DMS79 treated with DMSO at 0.1 percent for 48 hours (cell line): ENCODE data around the gene EXOC6B.
"Not testable (repeated sequence)": the region's sequence is repeated elsewhere in the genome, so short reads cannot be mapped to it uniquely, and the experiment has no call there.

Experiments
- DNase-seq: peaks from one replicate; lab custom pipeline; 2025; lab: John Stamatoyannopoulos, UW

EXOC6B gene

DNA sequence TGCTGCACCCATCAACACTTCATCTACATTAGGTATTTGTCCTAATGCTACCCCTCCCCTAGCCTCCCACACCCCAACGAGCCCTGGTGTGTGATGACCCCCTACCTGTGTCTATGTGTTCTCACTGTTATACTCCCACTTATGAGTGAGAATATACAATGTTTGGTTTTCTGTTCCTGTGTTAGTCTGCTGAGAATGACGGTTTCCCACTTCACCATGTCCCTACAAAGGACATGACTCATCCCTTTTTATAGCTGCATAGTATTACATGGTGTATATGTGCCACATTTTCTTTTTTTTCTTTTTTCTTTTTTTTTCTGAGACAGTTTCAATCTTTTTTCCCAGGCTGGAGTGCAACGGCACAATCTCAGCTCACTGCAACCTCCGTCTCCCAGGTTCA lies 394.1 kb downstream of the EXOC6B start:
- DNase-seq: no peak

DNA sequence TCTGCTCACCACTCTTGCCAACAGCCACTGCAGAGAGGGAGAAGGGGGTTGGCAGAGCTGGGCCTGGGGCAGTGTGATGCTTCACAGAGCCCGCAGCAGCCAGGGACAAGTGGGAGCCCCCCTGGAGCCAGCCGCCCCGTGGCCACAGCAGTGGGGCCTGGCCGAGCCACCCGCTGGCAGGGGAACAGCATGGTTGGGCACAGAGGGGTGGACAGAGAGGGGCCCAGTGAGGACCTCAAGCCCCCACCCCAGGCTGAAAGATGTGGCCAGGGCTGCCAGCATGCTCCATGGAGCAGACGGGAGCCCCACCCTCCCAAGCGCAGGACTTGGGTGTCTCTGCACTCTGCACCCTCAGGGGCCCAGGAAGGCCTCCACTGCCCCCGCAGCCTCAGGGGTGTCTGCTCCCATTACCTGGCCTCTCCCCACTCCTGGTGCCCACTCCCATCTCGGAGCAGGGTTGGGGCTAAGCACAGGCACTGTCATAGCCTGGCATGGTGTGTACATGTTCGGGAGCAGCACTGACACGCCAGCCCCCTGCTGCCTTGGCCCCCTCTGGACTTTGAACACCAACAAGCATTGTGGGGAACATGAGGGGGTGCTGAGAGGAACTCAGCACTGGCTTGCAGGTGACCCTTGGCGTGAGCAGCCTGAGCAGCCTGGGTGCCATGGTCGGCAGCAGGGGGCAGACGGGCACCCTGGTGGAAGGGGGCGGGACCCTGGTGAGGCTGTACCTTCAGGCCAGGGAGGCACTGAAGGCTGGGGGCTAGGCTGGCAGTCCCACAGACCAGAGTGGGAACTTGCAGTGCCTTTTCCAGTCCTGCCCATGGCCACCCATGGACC lies 398.6 kb downstream of the EXOC6B start:
- no peak for DNase-seq

DNA sequence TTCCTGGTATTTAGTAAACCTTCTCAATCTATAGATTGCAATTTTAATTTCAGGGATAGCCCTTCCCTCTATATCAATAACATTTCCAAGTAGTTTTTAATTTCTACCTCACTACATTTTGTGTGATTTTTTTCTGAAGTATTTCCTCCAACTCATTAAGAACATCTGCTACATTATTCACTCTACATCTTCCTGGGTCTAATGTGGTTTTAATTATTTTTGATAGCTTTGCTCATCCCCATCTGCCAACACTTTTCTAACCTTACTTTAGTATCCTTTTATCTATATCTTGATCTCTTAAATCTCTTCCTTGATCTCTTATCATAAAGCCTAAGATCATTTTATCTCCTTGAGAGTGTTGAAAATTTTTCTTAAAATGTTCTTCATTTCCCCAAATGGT lies 399.8 kb downstream of the EXOC6B start:
- no peak for DNase-seq

DNA sequence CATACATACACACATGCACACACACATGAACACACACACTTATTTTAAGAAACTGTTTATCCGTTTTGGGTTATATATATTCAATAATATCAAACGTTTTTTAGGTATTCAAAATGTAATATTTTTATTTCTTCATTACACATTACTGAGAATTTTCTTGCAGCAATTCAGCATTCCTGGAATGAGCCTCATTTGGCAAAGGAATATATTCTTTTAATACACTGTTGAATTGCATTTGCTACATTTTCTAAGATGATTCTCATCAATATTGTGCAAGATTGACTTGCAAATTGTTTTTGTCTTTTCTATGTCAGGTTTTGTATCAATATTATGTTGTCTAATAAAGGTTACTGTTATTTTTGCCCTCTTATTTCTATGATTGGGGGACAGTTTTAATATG lies 402.1 kb downstream of the EXOC6B start:
- no peak for DNase-seq

DNA sequence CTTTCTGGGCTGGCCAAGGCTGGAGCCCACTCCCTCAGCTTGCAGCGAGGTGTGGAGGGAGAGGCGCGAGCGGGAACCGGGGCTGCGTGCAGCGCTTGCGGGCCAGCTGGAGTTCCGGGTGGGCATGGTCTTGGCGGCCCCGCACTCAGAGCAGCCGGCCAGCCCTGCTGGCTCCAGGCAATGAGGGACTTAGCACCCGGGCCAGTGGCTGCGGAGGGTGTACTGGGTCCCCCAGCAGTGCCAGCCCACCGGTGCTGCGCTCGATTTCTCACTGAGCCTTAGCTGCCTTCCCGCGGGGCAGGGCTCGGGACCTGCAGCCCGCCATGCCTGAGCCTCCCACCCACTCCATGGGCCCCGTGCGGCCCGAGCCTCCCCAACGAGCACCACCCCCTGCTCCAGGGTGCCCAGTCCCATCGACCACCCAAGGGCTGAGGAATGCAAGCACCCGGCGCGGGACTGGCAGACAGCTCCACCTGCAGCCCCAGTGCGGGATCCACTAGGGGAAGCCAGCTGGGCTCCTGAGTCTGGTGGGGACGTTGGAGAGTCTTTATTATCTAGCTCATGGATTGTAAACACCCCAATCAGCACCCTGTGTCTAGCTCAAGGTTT lies 404.0 kb downstream of the EXOC6B start:
- DNase-seq: not testable (repeated sequence)

DNA sequence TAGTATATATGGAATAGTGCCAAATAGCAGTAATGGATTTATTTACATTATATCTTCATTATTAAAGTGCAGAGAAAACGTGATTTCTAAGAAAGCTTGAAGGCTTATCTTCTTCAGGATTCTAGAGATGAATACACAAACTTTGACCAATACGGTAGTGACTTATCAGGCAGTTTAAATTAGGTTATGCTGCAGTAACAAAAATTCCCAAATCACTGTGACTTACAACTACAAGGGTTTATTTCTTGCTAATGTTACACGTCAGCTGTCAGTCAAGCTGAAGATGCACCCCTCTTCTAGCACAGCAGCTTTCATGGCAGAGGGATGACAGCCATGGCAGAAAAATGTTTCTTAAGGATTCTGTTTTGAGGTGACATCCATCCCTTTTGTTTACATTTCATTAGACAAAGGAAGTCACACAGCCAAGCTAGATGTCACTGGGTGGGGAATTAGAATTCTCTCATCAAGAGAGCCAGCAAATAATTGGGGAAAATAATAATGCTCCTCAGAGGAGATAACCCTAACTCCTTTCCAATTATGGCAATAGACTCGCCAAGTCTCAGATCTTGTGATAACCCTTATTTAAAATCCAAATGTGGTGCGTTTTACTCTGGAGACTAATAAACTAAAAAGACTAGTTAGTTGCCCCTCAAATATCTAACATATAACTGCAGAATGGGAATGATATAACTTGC lies 409.9 kb downstream of the EXOC6B start:
- no peak for DNase-seq

DNA sequence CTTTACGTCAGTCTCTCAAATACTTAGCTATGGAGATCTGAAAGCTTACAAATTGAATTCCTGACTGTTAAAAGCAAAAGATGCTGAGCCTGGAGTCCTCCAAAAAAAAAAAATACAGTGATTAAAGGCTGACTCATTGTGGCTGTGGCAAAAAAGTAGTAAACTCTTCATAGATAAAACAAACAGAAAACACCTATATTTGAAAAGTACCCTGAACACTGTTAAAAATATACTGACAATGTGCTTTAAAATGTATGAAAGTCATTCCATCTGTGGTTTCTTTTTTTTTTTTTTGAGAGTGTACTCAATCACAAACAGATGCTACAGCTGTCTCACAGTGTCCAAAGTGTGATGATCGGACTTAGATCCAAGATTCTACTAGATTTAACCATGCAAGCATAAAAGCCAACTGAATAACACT lies 410.6 kb downstream of the EXOC6B start:
- DNase-seq: no peak

DNA sequence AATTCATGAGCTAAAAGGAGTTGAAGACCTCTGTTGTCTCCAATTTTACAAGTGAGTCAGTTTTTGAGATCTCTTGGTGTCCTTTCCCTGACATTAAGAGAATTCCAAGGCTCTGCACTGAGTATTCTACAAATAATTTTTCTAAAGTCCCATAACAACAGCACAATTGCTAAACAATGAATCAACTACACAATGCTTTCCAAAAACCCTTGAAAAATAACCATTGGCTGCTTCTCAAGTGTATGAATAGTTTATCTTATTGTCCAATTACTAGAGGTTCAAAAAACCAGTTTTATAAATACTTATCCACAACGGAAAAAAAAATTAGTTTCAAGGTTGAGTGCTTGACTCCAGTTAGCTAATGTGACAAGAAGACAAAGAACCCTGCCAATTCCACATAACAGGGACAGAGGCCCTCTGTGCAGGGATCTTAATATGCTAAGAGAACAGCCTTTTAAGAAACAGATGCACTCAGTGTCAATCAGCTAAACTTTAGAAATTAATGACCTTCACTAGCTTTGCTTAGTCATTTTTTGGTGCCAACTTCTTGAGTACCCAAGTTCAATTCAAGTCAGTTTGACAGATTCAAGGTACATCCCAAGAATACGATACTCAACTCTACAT lies 411.6 kb downstream of the EXOC6B start:
- peak; percentile 83 for DNase-seq

DNA sequence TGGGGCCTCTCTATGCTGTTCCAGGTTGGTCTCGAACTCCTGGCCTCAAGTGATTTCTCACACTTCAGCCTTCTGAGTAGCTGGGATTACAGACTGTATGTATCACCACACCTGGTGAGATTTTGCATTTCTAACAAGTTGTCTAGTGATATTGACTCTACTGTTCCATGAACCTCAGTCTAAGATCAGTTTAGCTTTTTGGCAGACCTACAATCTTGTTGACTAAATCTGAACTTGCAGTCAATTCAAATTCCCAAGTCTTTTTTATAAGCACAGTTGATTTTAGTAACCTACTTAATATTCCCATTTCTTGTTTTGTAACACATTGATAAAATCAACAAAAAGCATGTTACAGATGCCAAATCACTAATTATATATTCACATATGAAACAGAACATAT lies 412.1 kb downstream of the EXOC6B start:
- peak; percentile 53 for DNase-seq

DNA sequence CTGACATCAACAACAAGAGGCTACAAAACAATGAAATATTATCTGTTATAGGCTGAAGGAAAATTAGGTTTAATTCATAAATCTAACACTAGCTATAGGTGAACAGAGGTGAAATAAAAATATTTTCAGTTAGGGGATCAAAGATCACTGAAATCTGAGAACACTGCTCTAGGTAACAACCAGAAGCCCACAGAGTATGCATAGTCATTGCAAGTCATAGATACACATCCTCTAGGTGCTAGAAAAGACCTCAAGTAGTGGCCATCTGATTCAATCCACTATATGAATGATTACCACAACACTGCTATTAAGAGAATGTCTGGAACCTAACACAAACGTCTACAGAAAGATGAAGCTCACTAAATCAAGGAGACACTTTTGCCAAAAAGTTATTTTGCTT lies 413.6 kb downstream of the EXOC6B start:
- no peak for DNase-seq

DNA sequence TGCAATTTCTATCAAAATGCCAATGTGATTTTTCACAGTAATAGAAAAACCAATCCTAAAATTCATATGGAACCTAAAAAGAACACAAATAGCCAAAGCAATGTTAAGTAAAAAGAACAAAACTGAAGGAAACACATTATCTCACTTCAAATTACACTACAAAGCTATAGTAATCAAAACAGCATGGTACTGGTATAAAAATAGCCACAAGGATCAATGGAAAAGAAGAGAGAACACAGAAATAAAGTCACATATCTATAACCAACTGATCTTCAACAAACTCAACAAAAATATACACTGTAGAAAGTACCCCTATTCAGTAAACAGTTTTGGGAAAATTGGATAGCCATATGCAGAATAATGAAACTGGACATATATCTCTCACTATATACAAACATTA lies 426.0 kb downstream of the EXOC6B start:
- no peak for DNase-seq

DNA sequence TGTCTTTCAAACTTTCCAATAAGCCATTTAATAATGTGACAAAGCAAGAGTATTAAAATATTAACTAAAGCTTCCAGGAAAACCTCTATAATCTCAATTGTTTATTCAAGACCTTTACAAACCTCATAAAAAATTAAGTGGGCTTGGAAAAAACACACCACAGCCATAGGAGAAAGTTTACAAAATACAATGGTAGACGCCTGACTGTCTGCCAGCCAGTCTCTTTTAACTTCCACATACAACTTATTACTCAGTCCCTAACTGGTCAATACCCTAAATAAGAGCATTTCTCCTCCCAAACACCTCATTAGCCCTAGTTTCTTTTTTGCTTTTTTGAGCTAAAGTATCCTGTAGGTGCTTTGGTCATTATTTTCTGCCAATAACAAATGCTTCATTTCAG lies 430.7 kb downstream of the EXOC6B start:
- peak; percentile 96 for DNase-seq

DNA sequence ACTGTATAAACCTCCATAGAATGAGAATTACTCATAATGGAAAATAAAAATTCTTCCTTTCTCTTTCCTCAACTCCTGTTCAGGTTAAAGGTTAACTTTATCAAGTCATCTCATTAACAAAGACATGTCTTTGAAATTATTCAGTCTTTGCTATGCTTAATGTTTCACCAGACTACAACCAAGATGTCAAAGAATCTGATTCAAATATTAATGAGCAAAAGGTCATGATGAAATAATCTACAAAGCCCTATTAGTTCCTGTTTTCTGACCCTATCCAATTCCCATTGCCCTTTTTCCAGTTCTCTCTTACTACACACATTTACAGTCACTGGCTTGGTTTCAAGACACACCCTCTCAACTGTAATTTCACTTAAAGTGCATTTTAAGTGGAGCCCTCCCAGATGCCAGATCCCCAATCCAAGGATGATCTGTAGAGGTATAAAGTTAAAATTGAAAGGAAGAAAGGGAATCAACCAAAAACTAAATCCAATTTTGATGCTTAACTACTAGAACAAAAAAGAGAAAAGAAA lies 431.2 kb downstream of the EXOC6B start:
- DNase-seq: peak; percentile 96

DNA sequence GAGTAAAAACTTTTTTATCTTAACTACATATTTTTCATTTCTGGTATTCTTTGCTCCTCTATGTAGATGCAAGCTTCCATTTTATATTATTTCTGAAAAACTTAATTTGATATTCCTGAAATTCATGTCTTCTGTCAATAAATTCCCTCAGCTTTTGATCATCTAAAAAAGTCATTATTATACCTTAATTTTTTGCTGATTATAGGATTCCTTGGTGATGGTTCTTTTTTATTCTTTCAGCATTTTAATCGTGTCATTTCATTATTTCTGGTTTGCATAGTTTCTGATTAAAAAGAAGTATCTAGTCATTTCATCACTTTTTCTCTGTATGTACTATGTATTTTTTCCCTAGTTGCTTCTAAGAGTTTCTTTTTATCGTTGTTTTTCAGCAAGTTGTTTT lies 436.4 kb downstream of the EXOC6B start:
- no peak for DNase-seq

DNA sequence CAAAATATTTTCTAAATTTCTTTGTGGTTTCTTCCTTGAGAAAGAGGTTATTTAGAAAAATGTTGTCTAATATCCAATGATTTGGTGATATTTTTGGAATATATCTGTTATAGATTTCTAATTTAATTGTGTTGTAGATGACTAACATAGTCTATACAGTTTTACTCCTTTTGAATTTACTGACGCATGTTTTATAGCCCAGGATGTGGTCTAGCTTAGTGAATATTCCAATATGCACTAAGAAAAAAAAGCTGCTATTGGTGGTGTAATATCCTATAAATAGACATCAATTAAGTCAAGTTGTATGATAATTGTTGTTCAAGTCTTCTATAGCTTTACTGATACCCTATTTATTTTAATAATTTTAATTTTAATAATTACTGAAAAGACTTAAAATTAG lies 437.6 kb downstream of the EXOC6B start:
- DNase-seq: no peak

DNA sequence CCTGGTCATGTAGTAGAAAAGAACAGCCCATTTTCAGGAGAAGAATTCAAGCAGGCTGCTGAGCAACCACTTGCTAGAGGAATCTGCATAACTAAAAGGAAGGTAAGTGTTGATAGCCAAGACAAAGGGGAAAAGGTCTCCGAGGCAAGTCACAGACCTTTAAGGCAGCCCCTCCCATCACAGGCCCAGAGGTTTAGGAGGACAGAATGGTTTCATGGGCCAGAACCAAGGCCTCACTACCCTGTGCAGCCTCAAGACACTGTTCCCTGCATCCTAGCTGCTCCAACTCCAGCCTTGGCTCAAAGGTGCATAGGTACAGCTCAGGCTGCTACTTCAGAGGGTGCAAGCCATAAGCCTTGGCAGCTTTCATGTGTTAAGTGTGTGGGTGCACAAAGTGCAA lies 439.5 kb downstream of the EXOC6B start:
- DNase-seq: no peak

DNA sequence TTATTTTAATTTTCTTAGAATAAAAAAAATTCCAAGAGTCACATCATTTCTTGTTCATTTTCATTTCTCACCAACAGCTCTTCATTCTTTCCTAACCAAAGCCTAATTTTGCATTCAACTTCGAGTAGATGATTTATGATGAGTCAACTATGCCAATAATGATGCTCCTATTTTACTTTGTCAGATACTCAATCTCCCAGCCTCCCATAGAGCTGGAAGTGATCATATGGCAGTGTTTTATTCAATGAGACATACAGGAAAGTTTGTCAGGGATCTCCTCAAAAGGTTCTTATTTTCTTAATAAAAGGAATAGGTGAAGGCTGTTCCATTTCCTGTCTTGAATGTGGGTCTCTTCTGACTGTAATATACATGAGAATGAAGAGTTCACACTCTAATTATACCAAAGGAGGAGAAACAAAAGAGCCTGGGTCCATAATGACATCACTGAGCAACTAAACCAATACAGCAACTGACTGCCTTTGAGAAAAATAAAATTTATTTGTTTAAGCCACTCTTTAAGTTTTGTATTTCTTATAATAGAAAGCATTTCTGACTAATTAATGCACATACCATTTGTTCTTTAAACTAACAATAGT lies 447.0 kb downstream of the EXOC6B start:
- DNase-seq: no peak

DNA sequence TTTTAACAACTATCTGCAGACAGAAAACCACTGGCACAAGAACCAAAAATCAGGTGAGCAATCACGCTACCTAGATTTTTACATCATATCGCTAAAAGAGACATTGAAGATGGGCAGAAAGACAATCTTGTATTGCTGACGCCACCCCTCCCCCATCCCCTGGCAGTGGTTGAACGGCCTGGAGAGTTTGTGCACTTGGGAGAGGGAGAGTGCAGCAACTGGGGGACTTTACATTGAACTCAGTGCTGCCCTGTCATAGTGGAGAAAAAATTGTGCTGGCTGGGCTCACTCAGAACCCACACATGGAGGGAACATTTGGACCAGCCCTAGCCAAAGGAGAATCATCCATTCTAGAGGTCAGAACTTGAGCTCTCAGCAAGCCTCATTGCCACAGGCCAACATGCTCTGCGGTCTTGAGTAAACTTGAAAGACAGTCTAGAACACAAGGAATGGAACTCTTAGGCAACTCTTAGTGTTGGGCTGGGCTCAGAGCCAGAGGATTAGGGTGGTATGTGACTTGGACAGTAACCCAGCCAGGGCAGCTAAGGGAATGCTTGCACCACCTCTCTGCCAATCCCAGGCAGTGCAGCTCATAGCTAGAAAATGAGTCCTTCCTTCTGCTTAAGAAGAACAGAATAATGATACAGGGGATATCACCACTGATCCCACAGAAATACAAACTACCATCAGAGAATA lies 458.2 kb downstream of the EXOC6B start:
- no peak for DNase-seq

DNA sequence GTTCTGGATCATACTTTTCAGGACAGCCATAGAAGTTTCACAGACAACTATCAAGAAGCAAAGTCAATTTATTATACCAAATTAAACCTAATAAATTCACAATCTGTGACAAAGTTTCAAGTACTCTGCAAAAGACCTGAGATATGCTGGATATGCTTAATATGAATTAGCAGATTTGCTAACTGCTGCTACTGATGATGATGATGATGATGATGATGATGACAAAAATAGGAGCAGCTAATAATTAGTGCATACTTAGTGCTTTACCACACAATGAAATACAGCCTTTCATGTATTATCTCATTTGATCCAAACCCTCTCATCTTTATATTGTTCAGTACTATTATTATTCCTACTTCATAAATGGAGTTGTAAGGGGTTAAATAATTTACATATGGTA lies 462.4 kb downstream of the EXOC6B start:
- DNase-seq: no peak

DNA sequence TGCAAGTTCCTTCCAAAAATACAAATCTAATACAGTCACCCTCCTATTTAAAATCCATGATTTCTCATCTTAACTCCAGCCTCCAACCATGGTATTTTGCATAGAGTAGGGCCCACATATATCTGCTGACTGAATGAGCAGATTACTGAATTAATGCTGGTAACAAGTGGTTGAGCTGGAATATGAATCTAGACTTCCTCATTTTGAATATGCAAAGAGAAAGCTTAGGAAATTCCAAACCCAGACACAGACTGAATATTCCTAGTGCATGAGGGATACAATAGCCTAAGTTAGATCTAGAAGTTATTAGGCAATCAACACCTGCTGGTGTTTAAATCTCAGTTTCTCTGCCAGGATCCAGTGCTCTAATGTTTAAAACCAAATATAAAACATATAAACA lies 463.1 kb downstream of the EXOC6B start:
- no peak for DNase-seq

DNA sequence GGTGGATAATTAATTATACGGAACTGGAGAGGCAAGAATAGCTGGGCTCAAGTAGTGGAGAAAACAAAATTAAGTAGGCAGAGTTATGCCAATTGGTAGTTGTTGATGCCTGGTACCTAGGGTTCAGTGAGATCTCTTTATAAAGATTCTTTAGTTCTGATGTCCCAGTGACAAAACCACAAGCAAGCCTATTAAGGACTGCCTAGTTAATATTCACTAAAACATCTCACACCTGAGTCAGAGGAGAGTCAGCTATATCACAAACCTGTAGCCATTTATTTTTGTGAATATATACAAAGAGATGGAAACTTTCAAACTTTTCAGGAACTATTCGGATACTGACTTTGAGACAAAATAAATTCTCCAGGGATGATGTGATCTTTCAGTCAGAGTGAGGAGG lies 464.3 kb downstream of the EXOC6B start:
- DNase-seq: no peak
